ENCODE measurements around the gene CDC20B.
"Not testable (repeated sequence)": the region's sequence is repeated elsewhere in the genome, so short reads cannot be mapped to it uniquely, and the experiment has no call there.

Gene CDC20B

DNA sequence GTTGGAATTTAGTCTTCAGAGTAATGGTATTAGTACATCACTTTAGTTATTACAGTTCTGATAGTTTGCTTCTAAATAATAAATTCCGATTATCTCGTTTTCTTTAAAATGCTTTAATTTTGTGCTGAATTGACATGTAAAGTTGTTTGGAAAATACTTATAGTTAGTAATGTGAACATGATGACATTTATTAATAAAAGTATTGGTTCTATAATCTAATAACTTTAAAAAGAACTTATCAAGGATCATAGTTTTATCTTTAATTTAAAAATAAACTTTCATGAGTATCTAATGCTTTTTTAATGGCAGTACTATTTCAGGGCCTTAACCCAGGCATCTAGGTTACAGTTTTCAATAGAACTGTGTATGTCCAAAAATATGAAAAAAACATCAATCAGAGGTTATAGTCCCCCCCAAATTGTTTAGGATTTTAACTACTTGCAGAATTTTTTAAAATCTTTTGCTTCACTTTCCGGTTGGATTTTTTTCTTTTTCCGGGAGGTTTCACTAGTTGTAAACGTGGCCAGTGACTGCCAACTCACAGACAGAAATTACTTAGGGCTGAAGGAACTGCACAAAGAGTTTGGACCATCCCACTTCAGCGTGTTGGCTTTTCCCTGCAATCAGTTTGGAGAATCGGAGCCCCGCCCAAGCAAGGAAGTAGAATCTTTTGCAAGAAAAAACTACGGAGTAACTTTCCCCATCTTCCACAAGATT is 12.3 kb downstream of the CDC20B start:
- DNase-seq = no peak

DNA sequence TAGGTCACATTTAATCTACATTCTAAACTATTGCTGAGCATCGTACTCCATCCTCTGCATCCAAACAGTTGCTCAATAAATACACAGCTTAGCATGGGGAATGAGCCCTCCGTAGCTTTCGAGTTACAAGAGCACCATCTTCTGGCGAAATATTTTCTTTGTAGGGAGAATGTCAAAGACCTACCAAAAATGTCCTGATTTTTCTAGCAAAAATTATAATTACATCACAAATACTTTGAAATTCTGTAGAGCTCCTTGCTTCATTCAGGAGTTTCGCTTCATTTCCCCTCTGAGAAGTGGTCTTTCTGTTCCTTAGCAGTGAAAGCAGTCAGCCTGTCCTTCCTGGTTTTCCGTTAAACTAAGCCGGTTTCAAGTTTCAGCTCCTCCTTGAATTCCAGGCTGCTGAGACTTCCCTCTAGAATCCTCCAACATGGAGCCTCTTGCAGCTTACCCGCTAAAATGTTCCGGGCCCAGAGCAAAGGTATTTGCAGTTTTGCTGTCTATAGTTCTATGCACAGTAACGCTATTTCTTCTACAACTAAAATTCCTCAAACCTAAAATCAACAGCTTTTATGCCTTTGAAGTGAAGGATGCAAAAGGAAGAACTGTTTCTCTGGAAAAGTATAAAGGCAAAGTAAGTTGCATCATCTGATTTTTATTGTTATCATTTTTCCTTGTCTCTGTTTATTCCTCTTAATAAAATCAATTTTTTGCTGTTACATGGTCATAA is 13.0 kb downstream of the CDC20B start, which contains the start of gene GPX8:
GPX8 (plus strand) TSS at position 409 of the 730 bp plus-strand sequence; CDS start at position 431, 22 bp downstream.
- no peak for DNase-seq

DNA sequence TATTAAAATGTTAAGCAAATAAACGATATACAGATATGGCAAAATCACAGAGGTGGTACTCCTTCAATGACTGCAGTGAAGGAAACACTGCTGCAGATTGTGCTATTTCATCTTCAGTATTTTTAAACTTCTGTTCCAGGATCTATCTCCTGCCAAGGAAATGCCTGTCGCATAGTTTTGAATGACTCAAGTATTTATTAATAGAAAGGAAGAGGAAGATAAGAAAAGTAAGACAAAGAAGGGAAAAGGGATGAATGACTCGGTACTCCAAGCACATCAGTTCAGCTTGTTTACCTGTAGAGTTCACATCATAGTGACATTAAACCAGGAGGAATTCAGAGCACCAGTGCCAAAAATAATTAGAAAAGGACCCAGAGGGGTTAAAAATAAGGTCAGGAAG is 18.1 kb downstream of the CDC20B start:
- no peak for DNase-seq

DNA sequence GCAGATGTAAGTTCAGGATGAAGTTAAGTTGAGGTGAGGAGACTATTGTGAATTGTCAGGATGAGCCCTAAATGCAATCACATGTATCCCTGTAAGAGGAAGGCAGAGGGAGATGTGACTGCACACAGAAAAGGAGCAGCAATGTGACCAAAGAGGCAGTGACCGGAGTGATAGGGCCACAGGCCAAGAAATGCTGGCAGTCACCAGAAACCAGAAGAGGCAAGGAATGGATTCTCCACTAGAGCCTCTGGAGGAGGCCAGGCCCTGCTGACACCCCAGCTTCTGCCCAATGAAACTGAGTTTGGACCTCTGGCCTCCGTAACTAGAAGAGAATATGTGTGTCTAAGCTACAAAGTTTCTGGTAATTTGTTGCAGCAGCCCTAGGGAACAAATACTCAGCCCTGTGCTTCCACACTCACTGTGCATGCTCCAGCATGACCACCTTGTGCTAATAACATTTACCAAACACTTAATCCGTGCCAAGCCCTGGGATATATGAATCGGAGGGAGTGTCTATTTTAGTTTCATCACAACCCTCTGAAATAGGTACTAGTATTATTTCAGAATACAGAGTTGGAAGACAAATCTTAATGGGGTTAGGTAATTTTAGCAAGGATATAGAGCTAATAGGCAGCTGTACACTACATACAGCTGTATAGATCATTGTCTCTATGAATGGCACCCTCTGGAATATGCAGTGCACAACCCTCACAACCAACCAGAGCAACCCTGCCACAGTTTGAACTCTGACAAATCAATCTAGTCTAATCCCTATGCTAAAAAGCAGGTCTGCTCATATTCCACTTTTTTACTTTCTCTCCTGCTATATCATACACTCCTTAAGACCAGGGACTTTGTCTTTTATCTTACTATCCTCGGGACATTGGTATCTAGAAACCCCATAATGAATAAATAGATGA is 20.8 kb downstream of the CDC20B start:
- no peak for DNase-seq

DNA sequence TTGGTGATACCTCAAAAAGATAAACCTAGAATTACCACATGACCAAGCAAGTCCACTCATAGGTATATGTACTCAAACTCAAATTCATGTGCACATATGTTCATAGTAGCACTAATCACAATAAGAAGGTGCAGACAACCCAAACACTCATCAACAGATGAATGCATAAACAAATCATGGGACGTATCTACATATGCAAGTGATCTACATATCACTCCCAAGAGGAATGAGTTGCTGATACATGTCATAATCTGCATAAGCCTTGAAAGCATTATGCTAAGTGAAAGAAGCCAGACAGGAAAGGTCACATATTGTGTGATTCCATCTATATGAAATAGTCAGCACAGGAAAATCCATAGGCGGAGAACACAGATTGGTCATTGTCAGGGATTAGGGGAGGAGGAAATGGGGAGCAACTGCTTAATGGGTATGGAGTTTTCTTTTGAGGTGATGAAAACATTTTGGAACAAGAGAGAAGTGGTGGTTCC is 23.6 kb downstream of the CDC20B start:
- DNase-seq = no peak

DNA sequence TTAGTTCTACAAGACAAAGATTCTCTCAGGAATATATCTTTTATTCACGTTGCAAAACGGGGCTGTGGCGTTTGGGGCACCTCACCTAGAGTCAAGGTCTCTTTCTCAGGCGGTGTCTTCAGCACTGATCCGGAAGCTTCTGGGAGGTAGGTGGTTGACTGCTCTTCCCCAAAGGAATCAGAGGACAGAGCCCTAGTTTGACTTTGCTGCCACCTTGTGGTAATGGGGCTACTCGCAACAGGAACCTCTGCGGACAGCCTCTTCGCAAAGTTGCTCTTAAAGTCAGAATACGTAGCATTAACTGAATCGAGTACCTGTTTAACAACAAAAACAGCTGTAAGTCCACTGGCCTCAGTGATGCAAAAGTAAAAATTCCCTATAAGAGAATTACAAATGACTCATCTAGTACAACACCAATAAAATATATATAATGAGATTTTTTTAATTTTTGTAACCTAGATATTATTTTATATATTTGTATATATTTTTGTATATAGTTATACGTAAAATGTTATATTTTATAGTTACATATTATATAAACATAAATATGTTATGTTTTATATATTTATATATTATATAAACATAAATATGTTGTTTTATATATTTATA is 26.3 kb downstream of the CDC20B start:
- peak; percentile 30 for DNase-seq

DNA sequence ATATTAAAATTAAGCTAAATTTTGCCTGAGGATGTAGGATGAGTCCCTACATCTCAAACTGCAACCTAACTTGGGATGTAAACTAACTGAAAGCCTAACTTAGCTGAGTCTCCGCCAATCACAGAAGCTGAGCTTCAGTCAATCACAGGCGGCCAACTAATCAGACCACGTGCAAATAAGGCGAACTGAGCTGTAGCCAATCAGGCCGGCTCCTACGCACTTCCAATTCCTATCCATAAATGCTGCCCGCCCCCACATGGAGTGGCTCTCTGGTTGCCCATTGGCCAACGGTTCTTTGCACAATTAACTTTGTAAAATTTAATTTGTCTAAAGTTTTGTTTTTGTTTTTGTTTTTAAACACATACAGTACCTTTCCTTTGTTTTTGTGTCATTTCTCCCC is 26.9 kb downstream of the CDC20B start:
- DNase-seq = no peak

DNA sequence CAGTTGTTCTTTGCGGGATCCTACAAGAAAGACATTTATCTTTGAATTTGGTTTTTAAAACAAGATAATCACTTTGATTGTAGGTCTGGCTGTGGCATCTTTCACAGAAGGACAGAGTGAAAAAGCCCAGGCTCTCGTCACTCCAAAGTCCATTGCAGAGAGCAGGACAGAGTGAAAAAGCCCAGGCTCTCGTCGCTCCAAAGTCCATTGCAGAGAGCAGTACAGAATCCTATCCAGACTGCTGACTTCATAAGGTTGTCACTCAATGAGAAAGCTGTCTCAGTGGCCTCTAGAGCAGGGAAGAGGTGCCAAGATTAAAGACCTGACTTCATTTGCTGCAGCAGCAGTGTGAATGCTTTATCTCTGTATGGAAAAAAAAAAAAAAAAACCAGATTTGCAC is 29.4 kb downstream of the CDC20B start:
- DNase-seq = no peak

DNA sequence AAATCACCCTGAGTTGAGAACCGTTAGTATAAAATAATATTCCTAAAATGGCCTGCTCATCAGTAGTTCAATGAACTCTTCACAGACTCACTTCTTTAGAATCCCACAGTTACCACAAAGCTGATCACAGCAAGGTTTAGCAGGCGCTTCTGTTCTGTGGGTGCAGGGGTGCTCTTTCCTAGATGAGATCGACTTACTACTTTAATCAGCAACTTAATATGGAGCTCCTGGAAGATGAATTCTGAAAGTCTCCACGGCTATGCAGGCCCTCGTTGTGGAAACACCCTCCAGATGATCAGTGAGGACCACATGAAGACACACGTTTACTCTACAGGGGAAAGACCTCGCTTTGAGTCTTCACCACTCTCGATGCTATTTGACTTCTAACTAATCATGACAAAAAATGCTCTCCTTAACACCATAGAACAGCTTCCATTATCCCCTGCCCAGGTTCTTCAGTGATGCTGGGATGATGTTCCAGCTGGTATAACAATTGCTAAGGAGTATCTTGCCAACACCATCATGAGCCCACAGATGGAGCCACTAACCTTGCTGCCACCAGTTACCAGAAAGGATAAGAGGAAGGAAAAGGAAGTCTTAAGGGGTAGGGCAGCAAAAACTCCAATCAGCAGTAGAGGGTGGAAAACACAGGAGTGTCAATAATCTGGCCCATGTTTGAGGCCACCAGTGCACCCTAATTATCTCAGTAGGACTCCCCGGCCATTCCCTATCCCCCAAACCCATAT is 30.9 kb downstream of the CDC20B start:
- no peak for DNase-seq

DNA sequence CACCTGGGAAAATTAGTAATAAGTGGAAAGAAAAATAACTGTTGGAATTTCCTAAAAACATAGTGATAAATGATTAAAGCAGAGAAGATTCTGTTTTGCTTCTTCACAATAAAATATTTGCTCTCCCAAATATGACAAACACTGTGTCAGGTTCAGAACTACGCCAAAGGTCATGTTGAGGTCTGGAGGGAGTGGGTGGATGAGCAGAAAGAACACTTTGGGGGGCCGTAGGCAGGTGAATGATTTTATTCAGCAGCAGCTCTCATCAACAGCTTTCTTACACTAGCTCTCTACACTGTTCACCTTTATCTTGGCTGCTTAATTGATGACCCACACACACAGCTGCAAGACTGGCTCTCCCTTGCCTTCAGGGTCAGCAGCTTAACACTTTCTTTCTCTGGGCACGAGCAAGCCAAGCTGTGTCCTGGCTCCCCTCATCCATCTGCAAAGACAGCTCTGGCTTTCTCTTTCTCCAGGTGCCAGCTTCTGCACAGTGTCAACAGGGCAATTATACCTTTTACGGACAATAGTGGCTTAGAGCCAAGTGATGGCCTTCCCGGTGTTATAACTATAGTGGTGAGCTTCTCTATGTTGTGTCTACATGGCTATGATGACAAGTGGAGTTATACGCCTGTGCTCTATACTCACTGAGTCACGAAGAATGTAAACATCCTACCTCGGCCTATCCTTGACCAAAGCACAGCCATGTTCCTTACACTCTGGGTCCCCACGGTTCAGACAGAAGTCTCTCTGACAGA is 31.9 kb downstream of the CDC20B start:
- DNase-seq = no peak

DNA sequence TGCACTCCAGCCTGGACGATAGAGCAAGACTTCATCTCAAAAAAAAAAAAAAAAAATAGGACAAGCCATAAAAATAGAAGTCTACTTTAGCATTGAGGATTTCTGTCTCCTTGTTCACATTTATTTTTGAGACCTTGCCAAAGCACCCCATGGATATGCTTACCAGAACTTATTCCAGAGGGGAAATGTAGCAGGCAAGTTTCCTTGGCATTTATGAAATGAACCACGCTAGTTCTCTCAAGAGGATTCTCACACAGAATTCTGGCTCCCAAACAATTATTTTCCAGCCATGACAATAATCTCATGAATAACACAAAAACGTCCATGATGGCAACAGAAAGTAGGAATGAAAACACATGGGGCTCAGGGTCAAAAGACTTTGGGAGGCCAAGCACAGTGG is 36.5 kb downstream of the CDC20B start:
- DNase-seq = no peak

DNA sequence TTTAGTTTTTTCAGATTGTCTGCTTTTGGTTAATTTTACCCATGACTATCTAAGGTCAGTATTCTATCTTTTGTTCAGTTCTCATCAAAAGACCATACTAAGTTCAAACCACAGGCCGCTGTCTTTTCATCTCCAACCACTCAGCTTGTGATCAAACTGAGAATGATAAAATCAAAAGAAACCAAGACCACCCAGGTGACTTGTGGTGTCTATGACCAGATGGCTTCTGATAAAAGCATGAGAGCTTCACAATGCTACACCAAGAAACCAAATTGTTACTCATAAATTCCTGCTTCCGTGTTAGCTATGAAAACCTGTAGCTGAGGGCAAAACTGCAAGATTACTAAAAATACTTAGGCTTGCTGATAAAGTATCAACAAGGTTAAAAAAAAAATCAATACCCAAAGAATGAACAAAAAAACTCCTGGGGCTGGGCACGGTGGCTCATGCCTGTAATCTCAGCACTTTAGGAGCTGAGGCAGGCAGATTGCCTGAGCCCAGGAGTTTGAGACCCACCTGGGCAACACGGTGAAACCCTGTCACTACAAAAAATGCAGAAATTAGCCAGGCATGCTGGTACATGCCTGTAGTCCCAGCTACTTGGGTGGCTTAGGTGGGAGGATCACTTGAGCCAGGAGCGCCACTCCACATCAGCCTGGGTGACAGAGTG is 38.8 kb downstream of the CDC20B start:
- no peak for DNase-seq

DNA sequence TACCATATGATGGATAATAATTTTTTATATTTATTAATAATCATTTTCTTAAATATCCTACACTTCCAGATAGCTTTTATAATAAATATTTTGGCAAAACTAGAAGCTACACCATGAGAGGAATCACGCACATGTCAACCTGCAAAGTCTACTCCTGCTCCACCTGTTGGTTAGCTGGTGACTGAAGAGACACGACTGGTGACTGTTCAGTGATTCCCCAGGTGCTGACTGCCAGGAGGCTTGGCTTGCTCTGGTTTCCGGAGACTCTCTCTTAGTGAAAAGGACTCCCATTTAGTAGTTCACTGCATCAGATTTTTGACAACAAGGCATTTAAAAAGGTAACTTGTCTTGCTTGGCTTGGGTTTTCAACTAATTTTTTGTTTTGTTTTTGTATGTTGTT is 49.6 kb downstream of the CDC20B start:
- DNase-seq = no peak

DNA sequence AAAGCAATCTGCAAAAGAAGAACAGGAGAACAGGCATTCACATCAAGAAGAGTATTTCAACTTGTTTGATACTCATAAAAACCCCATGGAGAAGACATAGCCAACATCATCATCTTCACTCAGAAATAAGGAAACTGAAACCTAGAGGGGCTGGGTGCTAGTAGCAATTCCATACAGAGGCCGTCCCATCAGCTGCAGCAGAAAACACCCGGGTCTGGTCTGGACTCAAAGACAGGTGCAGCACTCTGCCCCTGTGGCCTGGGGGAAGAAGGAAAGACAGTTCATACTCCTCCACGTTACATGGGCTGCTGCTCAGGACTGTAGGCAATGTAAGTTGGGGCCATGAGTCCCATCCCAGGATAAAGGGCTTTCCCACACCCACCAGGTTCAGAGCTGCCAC is 58.9 kb downstream of the CDC20B start:
- DNase-seq = no peak

DNA sequence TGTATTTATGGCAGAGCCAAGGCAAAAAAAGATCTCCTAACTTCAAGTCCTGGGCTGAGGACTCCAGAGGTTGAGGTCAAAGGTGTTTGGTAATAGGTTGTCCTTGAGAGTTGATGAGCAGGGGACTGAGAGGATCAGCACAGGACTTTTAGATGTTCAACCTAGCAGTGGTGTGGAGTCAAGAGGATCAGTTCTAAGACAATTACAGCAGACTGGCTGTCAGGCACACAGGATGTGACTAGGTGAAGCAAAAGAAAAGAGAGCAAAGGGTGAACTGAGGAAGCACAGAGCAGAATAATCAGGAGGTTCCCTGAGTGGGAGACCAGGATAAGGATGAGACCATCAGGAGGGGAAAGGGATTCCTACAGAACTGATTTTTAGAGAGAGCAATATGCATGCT is 59.6 kb downstream of the CDC20B start:
- no peak for DNase-seq

DNA sequence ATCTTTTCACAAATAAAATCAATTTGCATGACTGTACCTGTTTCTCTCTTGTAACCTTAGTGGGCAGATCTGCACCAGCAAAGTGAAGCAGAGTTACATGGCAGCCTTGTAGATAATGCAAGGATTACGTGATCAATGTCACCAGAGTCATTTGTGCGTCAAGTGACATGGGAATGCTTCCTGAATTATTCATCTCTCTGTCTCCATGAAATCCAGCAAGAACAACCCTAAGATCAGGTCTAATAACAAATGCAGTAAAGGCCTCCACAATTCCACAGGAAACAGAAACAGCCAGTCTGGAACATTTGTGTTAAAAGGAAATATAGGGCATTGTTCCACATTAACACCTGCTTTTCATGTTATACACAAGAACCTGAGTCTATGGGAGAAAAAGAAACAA is 62.8 kb downstream of the CDC20B start:
- no peak for DNase-seq

DNA sequence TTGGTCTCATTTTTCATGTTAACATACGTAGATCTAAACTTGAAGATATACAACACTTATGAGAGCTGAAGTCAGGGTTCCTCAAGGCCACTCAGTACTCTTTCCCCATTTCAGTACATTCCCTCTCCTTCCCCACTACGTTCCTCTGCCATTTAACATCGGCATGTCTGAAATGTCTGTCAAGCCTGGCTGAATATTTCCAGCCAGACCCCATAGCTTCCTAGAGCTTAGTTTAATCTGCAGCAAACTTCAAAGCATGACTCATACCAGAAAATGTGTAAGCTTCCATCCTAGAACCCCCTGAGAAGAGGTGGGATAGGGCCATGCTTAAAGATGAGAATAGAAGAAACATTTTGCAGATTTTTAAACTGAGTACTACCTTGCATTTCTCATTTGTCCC is 64.3 kb downstream of the CDC20B start:
- DNase-seq = no peak

DNA sequence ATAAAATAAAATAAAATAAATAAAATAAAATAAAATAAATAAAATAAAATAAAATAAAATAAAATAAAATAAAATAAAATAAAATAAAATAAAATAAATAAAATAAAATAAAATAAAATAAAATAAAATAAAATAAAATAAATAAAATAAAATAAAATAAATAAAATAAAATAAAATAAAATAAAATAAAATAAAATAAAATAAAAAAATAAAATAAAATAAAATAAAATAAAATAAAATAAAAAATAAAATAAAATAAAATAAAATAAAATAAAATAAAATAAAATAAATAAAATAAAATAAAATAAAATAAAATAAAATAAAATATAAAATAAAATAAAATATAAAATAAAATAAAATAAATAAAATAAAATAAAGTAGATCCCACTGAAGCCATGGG is 67.0 kb downstream of the CDC20B start:
- not testable (repeated sequence) for DNase-seq

DNA sequence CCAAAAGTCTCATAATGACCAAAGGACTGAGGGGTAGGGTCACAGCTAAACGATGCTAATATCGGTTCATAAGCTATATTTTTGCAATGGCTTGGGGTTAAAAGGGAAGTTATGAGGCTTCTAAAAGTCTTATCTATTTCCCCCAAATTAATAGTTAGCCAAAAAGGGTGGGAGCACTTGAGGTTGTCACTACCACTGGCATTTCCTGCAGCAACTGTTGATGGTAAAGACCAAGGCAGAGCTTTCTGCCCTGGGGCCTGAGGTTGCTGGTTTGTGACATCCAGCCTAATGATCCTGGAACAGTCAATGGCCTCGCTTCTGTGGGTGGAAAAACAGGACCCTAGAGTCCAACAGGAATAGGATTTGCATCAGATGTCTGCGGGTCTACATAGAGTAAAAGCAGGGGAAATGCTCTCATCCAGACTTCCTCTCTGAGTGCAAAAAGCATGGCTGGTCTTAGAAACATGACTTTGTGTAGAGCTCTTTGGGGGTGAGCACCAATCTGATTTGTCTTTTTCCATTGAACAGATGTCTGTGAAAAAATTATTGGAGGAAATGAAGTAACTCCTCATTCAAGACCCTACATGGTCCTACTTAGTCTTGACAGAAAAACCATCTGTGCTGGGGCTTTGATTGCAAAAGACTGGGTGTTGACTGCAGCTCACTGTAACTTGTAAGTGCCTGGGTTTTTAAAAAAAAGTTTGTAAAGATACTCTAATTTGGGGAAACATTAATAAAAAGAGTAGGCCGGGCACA is 67.9 kb downstream of the CDC20B start:
- no peak for DNase-seq
